Neural progenitor cell (in vitro differentiated cells): ENCODE results near the gene RNF13.

Experiments
- EZH2 ChIP-seq: fragments of 200-600 bp; sonication (generic); IDR thresholded peaks from 2 replicates; pipeline ENCODE4 v1.6.1; 2017; ENCODE audit warnings: antibody characterized with exemption, mild to moderate bottlenecking, moderate library complexity
- TF ChIP-seq, protein P1 (sequence below): fragments of 200-600 bp; sonication (generic); IDR thresholded peaks from 2 replicates; pipeline ENCODE4 v1.5.1; 2017; ENCODE audit warnings: antibody characterized with exemption, mild to moderate bottlenecking

DNA sequence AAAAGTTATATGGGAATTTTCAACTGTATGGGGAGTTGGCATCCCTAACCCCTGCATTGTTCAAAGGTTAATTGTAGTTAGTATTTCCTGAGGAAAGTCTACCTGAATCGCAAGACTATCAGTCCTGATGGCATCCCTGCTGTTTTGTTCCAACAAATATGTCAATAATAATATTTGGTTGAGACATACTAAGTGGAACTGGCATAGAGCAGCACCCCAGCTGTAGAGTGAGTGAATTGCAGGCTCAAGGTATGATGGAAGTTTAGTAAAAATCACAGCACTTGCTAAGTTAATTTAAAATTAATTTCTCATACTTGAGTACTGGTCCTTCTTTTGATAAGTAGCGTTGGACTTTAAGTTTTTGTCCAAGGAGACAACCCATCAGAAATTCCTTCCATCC lies 42.8 kb upstream of the RNF13 start:
- TF ChIP-seq, protein P1, sequence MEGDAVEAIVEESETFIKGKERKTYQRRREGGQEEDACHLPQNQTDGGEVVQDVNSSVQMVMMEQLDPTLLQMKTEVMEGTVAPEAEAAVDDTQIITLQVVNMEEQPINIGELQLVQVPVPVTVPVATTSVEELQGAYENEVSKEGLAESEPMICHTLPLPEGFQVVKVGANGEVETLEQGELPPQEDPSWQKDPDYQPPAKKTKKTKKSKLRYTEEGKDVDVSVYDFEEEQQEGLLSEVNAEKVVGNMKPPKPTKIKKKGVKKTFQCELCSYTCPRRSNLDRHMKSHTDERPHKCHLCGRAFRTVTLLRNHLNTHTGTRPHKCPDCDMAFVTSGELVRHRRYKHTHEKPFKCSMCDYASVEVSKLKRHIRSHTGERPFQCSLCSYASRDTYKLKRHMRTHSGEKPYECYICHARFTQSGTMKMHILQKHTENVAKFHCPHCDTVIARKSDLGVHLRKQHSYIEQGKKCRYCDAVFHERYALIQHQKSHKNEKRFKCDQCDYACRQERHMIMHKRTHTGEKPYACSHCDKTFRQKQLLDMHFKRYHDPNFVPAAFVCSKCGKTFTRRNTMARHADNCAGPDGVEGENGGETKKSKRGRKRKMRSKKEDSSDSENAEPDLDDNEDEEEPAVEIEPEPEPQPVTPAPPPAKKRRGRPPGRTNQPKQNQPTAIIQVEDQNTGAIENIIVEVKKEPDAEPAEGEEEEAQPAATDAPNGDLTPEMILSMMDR: no peak
- TF ChIP-seq EZH2: no peak
